Globus pallidus (tissue), 1 donor: Measurements from ENCODE around the gene AFP.

ENCODE experiments used
- DNase-seq: peaks from one replicate; pipeline ENCODE4 v3.0.0-alpha.2; 2015; ENCODE audit warnings: low spot score

The AFP gene

GRCh38 chr4:73460913-73461522, 25.0 kb downstream of the AFP start:
- DNase-seq: no peak

GRCh38 chr4:73468170-73468569, 32.1 kb downstream of the AFP start:
- DNase-seq: no peak

- DNase-seq: no peak
These were observed 34.7 kb downstream of the AFP start for GRCh38 chr4:73470728-73471127.

GRCh38 chr4:73477176-73477575, 41.2 kb downstream of the AFP start:
- no peak for DNase-seq

GRCh38 chr4:73479323-73479722, 43.3 kb downstream of the AFP start:
- DNase-seq: no peak

GRCh38 chr4:73481358-73481757, 45.3 kb downstream of the AFP start, which contains the start of gene AFM:
AFM (plus strand) TSS chr4:73481745; CDS start chr4:73481776, 31 bp downstream.
- no peak for DNase-seq

GRCh38 chr4:73485085-73485484, 49.1 kb downstream of the AFP start:
- no peak for DNase-seq

GRCh38 chr4:73485596-73485995, 49.6 kb downstream of the AFP start:
- DNase-seq: no peak

- no peak for DNase-seq
These were observed 50.5 kb downstream of the AFP start for GRCh38 chr4:73486497-73486896.

GRCh38 chr4:73487233-73487632, 51.2 kb downstream of the AFP start:
- DNase-seq: no peak

GRCh38 chr4:73499996-73500765, 64.2 kb downstream of the AFP start:
- DNase-seq: no peak

GRCh38 chr4:73501664-73502265, 65.7 kb downstream of the AFP start:
- DNase-seq: no peak

GRCh38 chr4:73505567-73505966, 69.5 kb downstream of the AFP start:
- no peak for DNase-seq
